IMR-90 (cell line): ENCODE data around the gene NFE2L2. TPM values are rescaled to one million over a fixed set of nuclear protein-coding genes. Genes with fewer than 3 reads are reported as not detected.
A peak's percentile ranks its signal among the peaks of the same experiment; 100 is the strongest.

Experiments
- ATAC-seq: fragments of 200-7000 bp; cut with Tn5 transposase; 2 replicates; pipeline ENCODE4 v1.9.1; 2020; ENCODE audit warnings: low read depth, mild to moderate bottlenecking, moderate library complexity
- BruUV-seq: library from RNA; stranded (reverse); fragments of 400-500 nt; replicated peaks from 2 replicates; lab custom pipeline; 2021; lab: Mats Ljungman, UMichigan
- CTCF ChIA-PET: fragments of 300-600 bp; formaldehyde crosslinking; extraction: SDS; loops from one replicate; lab custom pipeline; 2021; ENCODE audit warnings: antibody characterized with exemption; lab: Yijun Ruan, JAX
- POLR2A ChIA-PET: fragments of 300-600 bp; sonication (Branson Sonifier 250); formaldehyde crosslinking; loops from one replicate; lab custom pipeline; 2022; ENCODE audit warnings: antibody characterized with exemption; ENCODE audit not compliant: unreplicated experiment; lab: Charles Lee
- DNase-seq: peaks from one replicate; pipeline ENCODE4 v3.0.0; 2013
- H2AFZ ChIP-seq: replicated peaks from 2 replicates; pipeline ENCODE3; 2013; ENCODE audit warnings: low read length, mild to moderate bottlenecking; ENCODE audit not compliant: poor library complexity
- H2AK5ac ChIP-seq: 2 replicates; pipeline ENCODE4 v1.6.1; 2013; ENCODE audit warnings: low read depth, low read length, inconsistent platforms
- H2AK9ac ChIP-seq: replicated peaks from 2 replicates; pipeline ENCODE3; 2013; ENCODE audit warnings: mild to moderate bottlenecking, low read depth, low read length, moderate library complexity; ENCODE audit not compliant: poor library complexity
- H2BK120ac ChIP-seq: 2 replicates; pipeline ENCODE4 v1.6.1; 2013; ENCODE audit warnings: low read depth, low read length, inconsistent platforms
- H2BK15ac ChIP-seq: 3 replicates; pipeline ENCODE4 v1.6.1; 2013; ENCODE audit warnings: low read depth, low read length, inconsistent platforms
- H2BK20ac ChIP-seq: 2 replicates; pipeline ENCODE4 v1.6.1; 2013; ENCODE audit warnings: low read depth, mild to moderate bottlenecking, inconsistent platforms, low read length, moderate library complexity
- H2BK5ac ChIP-seq: 2 replicates; pipeline ENCODE4 v1.6.1; 2013; ENCODE audit warnings: mild to moderate bottlenecking, low read depth, low read length, inconsistent platforms; ENCODE audit not compliant: poor library complexity, severe bottlenecking
- H3K14ac ChIP-seq: replicated peaks from 2 replicates; pipeline ENCODE4 v1.6.1; 2013; ENCODE audit warnings: low read depth, low read length, inconsistent platforms
- H3K18ac ChIP-seq: 2 replicates; pipeline ENCODE4 v1.6.1; 2013; ENCODE audit warnings: low read depth, low read length, control low read depth
- H3K23ac ChIP-seq: 2 replicates; pipeline ENCODE4 v1.6.1; 2013; ENCODE audit warnings: low read depth, low read length, inconsistent platforms
- H3K27ac ChIP-seq: 2 replicates; pipeline ENCODE4 v1.5.1; 2013; ENCODE audit warnings: mild to moderate bottlenecking, control low read depth, low read length; ENCODE audit not compliant: insufficient read depth
- H3K27me3 ChIP-seq: 2 replicates; pipeline ENCODE4 v1.6.1; 2013; ENCODE audit warnings: low read length; ENCODE audit not compliant: control insufficient read depth, insufficient read depth
- H3K36me3 ChIP-seq: 2 replicates; pipeline ENCODE4 v1.6.1; 2013; ENCODE audit warnings: low read length, mixed read lengths; ENCODE audit not compliant: control insufficient read depth, insufficient read depth
- H3K4ac ChIP-seq: 2 replicates; pipeline ENCODE4 v1.6.1; 2013; ENCODE audit warnings: low read depth, low read length, inconsistent platforms
- H3K4me1 ChIP-seq: 2 replicates; pipeline ENCODE4 v1.6.1; 2013; ENCODE audit warnings: low read length, mixed read lengths; ENCODE audit not compliant: control insufficient read depth, insufficient read depth
- H3K4me2 ChIP-seq: 2 replicates; pipeline ENCODE4 v1.6.1; 2013; ENCODE audit warnings: low read depth, mild to moderate bottlenecking, control low read depth, low read length, moderate library complexity
- H3K4me3 ChIP-seq: 2 replicates; pipeline ENCODE4 v1.5.1; 2013; ENCODE audit warnings: low read depth, mild to moderate bottlenecking, control low read depth, low read length, moderate library complexity; ENCODE audit not compliant: insufficient read depth
- H3K56ac ChIP-seq: 2 replicates; pipeline ENCODE4 v1.6.1; 2013; ENCODE audit warnings: low read length, inconsistent platforms; ENCODE audit not compliant: insufficient read depth; ENCODE audit errors: extremely low read depth
- H3K79me1 ChIP-seq, 2 experiments: 2 replicates each; pipeline ENCODE4 v1.6.1; 2013; ENCODE audit warnings: low read length in 2 of 2, inconsistent platforms in 1 of 2, low read depth in 1 of 2
- H3K9ac ChIP-seq: 2 replicates; pipeline ENCODE4 v1.6.1; 2013; ENCODE audit warnings: low read depth, low read length, control low read depth
- H3K9me1 ChIP-seq: 2 replicates; pipeline ENCODE4 v1.6.1; 2013; ENCODE audit warnings: low read length, inconsistent platforms; ENCODE audit not compliant: insufficient read depth
- H3K9me3 ChIP-seq: 2 replicates; pipeline ENCODE4 v1.6.1; 2013; ENCODE audit warnings: low read length; ENCODE audit not compliant: control insufficient read depth, insufficient read depth
- H4K20me1 ChIP-seq: 2 replicates; pipeline ENCODE4 v1.6.1; 2013; ENCODE audit warnings: low read length, inconsistent platforms; ENCODE audit not compliant: insufficient read depth
- H4K5ac ChIP-seq: 2 replicates; pipeline ENCODE4 v1.6.1; 2013; ENCODE audit warnings: mild to moderate bottlenecking, low read depth, low read length, control low read depth
- H4K8ac ChIP-seq, 2 experiments: 2 replicates each; pipeline ENCODE4 v1.6.1; 2013; ENCODE audit warnings: low read depth in 2 of 2, low read length in 2 of 2, control low read depth in 1 of 2, inconsistent platforms in 1 of 2
- H4K91ac ChIP-seq: 2 replicates; pipeline ENCODE4 v1.6.1; 2013; ENCODE audit warnings: low read depth, low read length, inconsistent platforms; ENCODE audit not compliant: insufficient read depth
- BHLHE40 ChIP-seq: fragments of 150-350 bp; IDR thresholded peaks from 2 replicates; pipeline ENCODE4 v1.6.1; 2016; ENCODE audit warnings: mild to moderate bottlenecking, low read depth, low read length
- CEBPB ChIP-seq: IDR thresholded peaks from 2 replicates; pipeline ENCODE4 v1.6.1; 2012; ENCODE audit warnings: low read depth, low read length, improper control_type of control experiment
- CHD1 ChIP-seq: IDR thresholded peaks from 2 replicates; pipeline ENCODE4 v1.6.1; 2012; ENCODE audit warnings: low read depth, low read length, improper control_type of control experiment
- FOS ChIP-seq: fragments of 150-350 bp; IDR thresholded peaks from 2 replicates; pipeline ENCODE4 v1.6.1; 2016; ENCODE audit warnings: low read depth, low read length
- MAFK ChIP-seq: IDR thresholded peaks from 2 replicates; pipeline ENCODE4 v1.6.1; 2012; ENCODE audit warnings: low read depth, low read length, improper control_type of control experiment
- MAZ ChIP-seq: IDR thresholded peaks from 2 replicates; pipeline ENCODE4 v1.6.1; 2012; ENCODE audit warnings: low read depth, mild to moderate bottlenecking, low read length, improper control_type of control experiment, moderate library complexity, borderline replicate concordance
- MXI1 ChIP-seq: IDR thresholded peaks from 2 replicates; pipeline ENCODE4 v1.6.1; 2012; ENCODE audit warnings: low read depth, mild to moderate bottlenecking, low read length, moderate library complexity, borderline replicate concordance
- NFE2L2 ChIP-seq: fragments of 150-350 bp; IDR thresholded peaks from 2 replicates; pipeline ENCODE4 v1.6.1; 2016; ENCODE audit warnings: low read depth, mild to moderate bottlenecking, low read length
- POLR2A ChIP-seq: IDR thresholded peaks from 2 replicates; pipeline ENCODE4 v1.6.1; 2012; ENCODE audit warnings: mild to moderate bottlenecking, low read depth, low read length
- RAD21 ChIP-seq: IDR thresholded peaks from 2 replicates; pipeline ENCODE4 v1.6.1; 2012; ENCODE audit warnings: low read length, improper control_type of control experiment
- SMC3 ChIP-seq: fragments of 150-350 bp; IDR thresholded peaks from 2 replicates; pipeline ENCODE4 v1.6.1; 2016; ENCODE audit warnings: low read depth, mild to moderate bottlenecking, antibody characterized with exemption, low read length, moderate library complexity
- USF2 ChIP-seq: fragments of 150-350 bp; IDR thresholded peaks from 2 replicates; pipeline ENCODE4 v1.6.1; 2017; ENCODE audit warnings: mild to moderate bottlenecking, antibody characterized with exemption, low read length, low read depth
- WGBS, 2 experiments: methylation state at CpG; one replicate each; pipeline versions ENCODE4 v1.1.5 to v1.1.7; 2013; ENCODE audit warnings: missing lambda C conversion rate in 2 of 2; ENCODE audit not compliant: insufficient read length in 1 of 2; ENCODE audit errors: extremely low coverage in 2 of 2; 5-methylcytosine and 5-hydroxymethylcytosine counted together
- dilution Hi-C: fragments of 300-500 bp; cut with HindIII; formaldehyde crosslinking; loops from one replicate; pipeline ENCODE4 v1.14.3; 2018; ENCODE audit warnings: low sequenced_read_pairs; ENCODE audit not compliant: unreplicated experiment
- in situ Hi-C: fragments of 300-500 bp; cut with MboI; formaldehyde crosslinking; loops from 3 replicates; pipeline ENCODE4 v1.14.3; 2019; ENCODE audit warnings: low sequenced_read_pairs, inconsistent platforms, mixed read lengths
- intact Hi-C: fragments of 100-400 bp; cut with micrococcal nuclease; formaldehyde crosslinking; loops from 2 replicates; pipeline ENCODE4 v1.10.0; 2022
- polyA plus RNA-seq, 3 experiments: library from polyadenylated mRNA; depleted of rRNA; stranded (reverse); fragments of >200 nt; gene quantifications; 2 replicates each; pipeline ENCODE4 v1.2.3, GENCODE V29; 2012; ENCODE audit warnings: low replicate concordance in 1 of 3
- total RNA-seq: library from RNA; depleted of rRNA; stranded (reverse); fragments of >200 nt; gene quantifications from 2 replicates; pipeline ENCODE4 v1.2.3, GENCODE V29; 2012

Gene NFE2L2
- total and polyA plus RNA-seq, 2 of the 4 experiments (the other 2 are of a cell fraction) = 72.7 to 83.5 TPM

DNA sequence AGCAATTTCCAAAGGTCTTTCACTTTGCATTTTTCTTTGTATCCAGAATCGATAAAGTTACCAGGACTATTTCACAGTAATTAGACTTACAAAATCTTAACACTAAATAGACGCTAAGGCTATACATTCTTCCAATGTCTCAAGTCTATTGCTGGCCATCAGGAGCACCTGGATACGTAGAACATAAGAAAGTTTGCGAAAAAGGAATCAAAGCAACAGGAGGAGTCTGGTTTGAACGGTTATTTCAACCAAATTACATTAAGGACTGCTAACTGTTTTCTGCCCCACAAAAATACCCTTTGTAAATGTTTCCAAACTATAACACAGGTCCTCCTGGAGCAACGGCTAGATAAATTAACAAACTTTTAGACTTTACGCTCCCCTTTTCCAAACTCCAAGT, 53.4 kb downstream of the NFE2L2 start:
- H4K5ac ChIP-seq = peak overlapping the region; percentile 95; the same call in 1 of the 2 replicates
- ChIA-PET CTCF (no interaction called here), POLR2A (interaction anchor here (0.6 to 1.5 kb wide), 2 partner anchors 14 to 54 kb away, joined by 3 to 5 read pairs; no protein-coding TSS in a partner anchor)
- intact Hi-C loops = no loop called here
- H2AFZ ChIP-seq = no peak overlapping the region
- H3K14ac ChIP-seq = peak overlapping the region; percentile 46
- ATAC-seq (no peak), DNase-seq (no peak)
- no peak overlapping the region for H2BK120ac ChIP-seq
- H4K8ac ChIP-seq = peak overlapping the region; percentile 96 to 97
- peak overlapping the region; percentile 86 for H2BK5ac ChIP-seq
- no peaks in the 10 kb centered on the region for H3K9me1 ChIP-seq
- H3K4ac ChIP-seq = peak overlapping the region; percentile 95; the same call in 1 of the 2 replicates
- peak overlapping the region; percentile 52; the same call in 1 of the 2 replicates for H4K91ac ChIP-seq
- H3K56ac ChIP-seq = no peak overlapping the region
- peak overlapping the region; percentile 94; the same call in 1 of the 2 replicates for H3K9ac ChIP-seq
- dilution Hi-C loops = no loop called here
- H3K36me3 ChIP-seq = peaks cover 8% of the 10 kb centered on the region
- peaks cover 29% of the 10 kb centered on the region for H4K20me1 ChIP-seq
- no peaks in the 10 kb centered on the region; the same call in 1 of the 2 replicates for H3K4me1 ChIP-seq
- H3K27me3 ChIP-seq = no peaks in the 10 kb centered on the region
- peak overlapping the region; percentile 94 for H3K23ac ChIP-seq
- H2BK15ac ChIP-seq = no peak overlapping the region; the same call in 2 of the 3 replicates
- peaks cover 7 to 16% of the 10 kb centered on the region in 2 experiments for H3K79me1 ChIP-seq
- no peak overlapping the region for H2BK20ac ChIP-seq
- no CpG with 5 or more reads among the region's 7 CpGs for WGBS, 2 experiments
- H3K27ac ChIP-seq = peak overlapping the region; percentile 77; the same call in 1 of the 2 replicates
- H2AK5ac ChIP-seq = no peak overlapping the region; the same call in 1 of the 2 replicates
- H3K4me2 ChIP-seq = peak overlapping the region; percentile 97
- no peak overlapping the region for H3K18ac ChIP-seq
- no TSS peak for BruUV-seq
- no peak overlapping the region for H3K4me3 ChIP-seq
- H3K9me3 ChIP-seq = no peaks in the 10 kb centered on the region
- H2AK9ac ChIP-seq = no peak overlapping the region
- in situ Hi-C loops = no loop called here
- TF ChIP-seq RAD21 = no peak
- no peak for TF ChIP-seq POLR2A
- TF ChIP-seq BHLHE40 = no peak
- no peak for TF ChIP-seq NFE2L2
- no peak for TF ChIP-seq FOS
- no peak for TF ChIP-seq MAFK
- TF ChIP-seq MAZ = no peak
- TF ChIP-seq SMC3 = no peak
- TF ChIP-seq MXI1 = no peak
- TF ChIP-seq CHD1 = no peak
- TF ChIP-seq CEBPB = no peak
- TF ChIP-seq USF2 = no peak
